Fibroblast of the conjunctiva (primary cell): Measurements from ENCODE around the gene DCAKD.
A peak's percentile ranks its signal among the peaks of the same experiment; 100 is the strongest.

Experiments
- DNase-seq: peaks from one replicate; pipeline ENCODE4 v3.0.0-alpha.2; 2010; ENCODE audit warnings: low read depth

Gene DCAKD

DNA sequence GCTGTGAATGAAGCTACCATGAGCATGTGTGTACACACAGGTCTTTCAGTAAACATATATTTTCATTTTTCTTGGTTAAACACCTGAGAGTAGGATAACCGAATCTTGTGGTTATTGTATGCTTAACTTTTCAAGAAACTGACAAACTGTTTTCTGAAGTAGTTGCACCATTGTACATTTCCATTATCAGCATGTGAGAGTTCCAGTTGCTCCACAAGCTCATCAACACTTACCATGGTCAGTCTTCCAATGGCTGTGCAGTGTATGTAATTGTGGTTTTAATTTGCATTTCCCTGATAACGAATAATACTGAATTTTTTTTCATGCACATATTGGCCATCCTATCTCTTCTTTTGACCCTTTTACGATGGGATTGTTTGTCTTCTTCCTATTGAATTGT is 52.0 kb downstream of the DCAKD start:
- DNase-seq = no peak

DNA sequence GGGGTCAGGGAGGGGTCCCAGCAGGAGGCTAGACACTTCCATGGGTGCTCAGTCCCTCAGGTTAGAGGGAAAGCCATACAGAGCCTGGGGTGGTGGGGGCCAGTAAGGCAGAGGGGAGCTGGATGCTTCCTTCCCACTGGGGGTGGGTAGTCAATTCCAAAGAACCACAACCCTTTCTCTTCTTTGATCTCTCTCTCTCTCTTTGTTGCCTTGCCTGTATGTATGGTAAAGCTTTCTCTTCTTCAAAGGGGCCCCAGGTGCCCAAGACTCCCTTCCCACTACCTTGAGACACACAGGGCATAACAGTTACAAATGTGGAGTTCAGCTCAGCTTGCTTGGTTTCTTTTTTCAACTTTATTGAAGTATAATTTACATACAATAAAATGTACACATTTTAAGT is 52.8 kb downstream of the DCAKD start:
- DNase-seq = no peak

DNA sequence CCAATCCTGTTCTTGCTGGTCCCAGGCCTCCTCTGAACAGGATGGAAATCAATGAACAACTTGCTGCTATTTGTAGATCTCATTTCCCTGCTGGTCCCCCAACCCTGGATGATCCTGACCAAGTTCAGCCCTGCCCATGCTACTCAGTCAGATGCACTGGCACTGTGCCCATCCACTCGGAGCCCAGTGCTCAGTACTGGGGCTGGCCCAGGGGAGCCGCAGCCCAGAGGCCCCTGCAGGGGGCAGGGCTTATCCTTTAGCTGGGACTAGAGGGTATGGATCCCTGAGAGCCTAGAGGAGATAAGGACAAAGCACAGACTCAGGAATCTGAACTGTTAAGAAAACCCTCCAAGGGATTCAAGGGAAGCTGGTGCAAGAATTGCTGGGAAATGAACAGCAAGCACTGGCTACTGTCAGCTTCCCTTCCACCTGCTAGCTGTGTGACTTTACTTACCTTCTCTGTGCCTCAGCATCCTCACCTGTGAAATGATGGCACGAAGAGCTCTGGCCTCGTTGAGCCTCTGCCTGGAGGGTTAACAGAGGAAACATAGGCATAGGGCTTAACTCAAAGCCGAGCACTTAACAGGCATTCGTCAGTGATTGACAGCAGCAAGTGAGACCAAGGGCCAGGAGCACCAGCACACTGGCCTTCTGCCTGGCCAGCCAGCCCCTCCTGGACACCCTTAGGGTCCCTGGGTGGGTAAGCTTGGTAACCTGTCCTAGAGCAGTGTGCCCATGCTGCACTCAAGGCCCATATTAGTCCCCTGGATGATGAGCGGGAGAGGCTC is 53.5 kb downstream of the DCAKD start:
- DNase-seq = no peak

DNA sequence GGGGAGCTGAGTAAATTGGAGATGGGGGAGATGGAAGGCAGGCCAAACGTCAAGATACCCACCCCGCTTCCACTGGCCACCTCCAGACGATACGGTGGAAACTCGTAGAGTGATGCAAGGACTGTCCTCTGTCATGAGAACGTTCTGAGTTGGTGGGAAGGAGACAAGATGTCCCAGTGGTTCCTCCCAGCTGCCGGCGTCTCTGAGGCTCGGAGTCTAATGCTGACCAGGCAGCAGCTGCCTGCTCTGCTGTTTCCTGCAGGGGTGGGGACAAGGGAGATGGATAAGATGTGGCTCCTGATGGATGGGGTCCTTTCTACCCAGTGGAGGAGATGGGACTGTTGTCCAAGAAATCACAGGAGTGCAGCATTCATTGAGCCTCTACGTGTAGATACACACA is 55.1 kb downstream of the DCAKD start:
- no peak for DNase-seq

DNA sequence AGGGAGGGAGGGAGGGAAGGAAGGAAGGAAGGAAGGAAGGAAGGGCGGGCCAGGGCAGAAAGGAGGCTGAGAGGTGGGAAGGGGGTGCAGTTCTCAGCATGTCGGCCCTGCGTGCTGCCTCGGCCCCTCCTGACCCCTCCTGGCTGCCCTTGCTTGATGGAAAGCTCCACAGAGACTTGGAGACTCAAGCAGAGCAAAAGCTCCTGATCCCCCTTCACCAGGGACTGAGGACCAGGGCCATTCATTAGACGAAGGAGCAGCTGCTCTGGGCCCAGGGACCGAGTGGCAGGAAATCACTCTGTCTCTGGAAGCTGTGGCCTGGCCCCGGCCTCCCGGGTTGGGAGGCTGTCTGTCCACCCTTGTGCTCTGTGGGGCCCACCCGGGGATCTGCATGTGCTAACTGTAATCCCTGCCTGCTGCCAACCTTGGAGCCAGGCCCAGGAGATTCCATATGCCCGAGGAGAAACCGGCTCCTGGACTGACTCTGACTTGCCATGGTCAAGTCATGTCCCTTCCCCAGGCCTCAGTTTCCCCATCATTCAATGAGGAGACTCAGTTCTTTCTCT is 55.9 kb downstream of the DCAKD start:
- DNase-seq = no peak

DNA sequence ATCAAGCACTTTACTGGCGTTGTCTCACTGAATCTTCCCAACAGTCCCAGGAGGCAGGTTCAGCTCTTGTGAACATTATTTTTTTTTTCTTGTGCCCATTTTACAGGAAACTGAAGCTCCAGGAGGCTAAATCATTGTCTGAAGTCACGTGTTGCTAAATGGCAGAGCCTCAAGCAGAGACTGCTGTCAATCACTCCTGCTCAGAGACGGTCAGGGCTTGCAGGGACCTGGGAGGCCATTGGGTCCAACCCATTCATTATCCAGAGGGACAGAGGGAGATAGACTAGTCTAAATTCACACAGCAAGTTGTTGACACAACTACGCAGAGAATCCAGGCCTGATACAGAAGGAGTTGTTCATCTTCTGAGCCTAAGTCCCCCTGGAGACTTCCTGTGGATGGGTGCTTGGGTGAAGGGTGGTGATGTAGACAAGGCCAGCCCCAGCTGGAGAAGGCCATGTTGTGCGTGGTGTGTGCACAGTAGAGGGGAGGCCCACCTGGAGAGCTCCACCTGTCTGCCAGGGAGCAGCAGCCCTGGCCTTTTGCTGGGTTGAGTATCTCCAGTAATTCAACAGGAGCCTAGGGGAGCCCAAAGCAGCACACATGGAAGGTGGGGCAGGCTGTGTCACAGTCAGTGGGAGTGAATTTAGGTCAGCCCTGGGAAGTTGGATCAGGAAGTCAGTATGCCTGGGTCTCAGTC is 59.0 kb downstream of the DCAKD start:
- DNase-seq = no peak

DNA sequence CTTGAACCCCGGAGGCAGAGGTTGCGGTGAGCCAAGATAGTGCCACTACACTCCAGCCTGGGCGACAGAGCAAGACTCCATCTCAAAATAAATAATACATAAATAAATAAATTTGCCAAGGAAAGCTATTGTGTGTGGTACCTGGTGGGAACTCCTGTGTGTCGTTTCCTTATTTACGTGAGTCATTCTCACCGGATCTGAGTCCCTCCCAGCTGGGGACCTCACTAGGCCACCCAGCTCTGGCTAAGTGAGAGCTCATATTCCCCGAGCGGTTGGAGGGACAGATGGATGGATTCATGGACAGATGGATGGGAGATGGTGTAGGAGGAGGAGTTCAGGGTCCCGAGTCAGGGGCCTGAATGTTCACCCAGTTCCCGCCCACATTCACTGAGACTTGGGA is 60.4 kb downstream of the DCAKD start:
- DNase-seq = no peak

DNA sequence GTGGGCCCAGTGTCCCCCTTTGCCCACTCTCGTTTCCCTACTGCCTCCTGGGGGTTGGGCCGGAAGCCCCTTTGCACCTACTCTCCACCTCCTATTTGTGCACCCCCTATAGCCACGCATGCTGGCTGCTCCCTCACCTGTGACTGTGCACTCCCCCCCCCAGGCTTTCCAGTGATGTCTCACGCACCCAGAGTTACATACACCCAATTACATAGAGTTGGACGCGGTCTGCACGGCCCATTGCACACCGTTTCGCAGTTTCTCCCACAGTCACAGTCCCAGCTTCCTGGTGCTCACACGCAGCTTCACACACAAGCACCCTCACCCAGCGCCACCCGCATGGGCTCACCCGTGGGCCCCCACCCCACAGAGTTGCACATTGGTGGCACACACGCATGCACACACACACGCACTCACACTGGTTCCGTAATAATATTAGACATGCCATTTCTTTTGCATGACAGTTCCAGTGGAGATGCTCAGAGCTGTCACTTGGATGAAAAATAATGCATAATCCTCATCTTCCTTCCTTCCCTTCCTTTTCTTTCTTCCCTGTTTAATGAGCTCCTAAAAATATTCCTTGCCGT is 61.8 kb downstream of the DCAKD start:
- DNase-seq = no peak

DNA sequence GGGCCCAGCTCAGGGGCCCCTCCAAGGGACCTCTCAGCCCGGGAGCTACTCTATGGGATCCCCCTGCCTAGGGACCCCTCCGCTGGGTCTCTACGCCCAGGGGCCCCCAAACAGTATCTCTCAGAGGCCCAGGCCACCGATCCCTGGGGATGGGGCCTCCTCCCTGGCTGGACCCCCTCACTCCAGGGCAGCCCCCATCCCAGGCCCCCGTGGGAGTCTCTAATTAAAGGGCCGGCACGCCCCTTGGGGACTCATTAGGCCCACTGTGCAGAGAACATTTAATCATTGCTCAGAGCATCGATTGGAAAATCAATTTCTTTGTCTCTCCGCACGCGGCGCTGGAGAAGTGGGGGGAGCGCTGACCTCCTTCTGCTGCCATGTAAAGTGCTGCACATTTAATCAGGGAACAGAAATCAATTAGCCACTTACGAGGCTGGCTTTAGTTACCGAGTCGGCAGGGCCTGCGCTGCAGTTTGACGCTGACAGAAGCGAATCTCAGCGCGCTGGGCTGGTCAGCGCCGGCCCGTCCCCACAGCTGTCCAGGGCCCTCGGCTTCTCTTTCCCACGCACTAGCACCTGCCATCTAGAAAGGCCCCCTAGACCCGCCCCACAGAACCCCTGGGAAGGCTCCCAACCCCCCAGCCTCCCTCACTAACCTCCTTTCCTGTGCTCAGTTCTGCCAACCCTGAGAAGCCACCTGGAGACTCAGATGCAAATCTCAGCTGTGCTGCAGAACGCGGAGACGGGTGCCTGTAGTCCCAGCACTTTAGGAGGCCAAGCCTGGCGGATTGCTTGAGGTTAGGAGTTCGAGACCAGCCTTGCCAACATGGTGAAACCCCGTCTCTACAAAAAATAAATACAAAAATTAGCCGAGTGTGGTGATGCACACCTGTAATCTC is 63.1 kb downstream of the DCAKD start:
- no peak for DNase-seq

DNA sequence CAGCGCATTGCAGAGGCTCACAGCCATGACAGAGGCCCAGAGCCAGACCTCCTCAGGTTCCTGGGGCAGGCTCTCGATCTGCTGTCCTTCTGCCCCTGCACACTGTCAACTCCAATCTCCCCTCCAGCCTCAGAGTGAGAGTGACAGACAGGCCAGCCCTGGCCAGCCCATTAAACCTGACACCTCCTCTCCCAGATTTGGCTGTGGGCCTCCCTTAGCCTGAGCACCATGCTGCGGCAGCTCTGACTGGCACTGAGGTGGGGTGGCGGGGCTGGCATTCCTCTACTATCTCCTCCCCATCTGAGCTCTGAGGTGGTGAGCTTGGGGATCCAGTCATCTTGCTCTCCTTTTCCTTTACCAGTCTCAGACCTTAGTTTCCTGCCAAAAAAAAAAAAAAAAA is 67.9 kb downstream of the DCAKD start:
- no peak for DNase-seq

DNA sequence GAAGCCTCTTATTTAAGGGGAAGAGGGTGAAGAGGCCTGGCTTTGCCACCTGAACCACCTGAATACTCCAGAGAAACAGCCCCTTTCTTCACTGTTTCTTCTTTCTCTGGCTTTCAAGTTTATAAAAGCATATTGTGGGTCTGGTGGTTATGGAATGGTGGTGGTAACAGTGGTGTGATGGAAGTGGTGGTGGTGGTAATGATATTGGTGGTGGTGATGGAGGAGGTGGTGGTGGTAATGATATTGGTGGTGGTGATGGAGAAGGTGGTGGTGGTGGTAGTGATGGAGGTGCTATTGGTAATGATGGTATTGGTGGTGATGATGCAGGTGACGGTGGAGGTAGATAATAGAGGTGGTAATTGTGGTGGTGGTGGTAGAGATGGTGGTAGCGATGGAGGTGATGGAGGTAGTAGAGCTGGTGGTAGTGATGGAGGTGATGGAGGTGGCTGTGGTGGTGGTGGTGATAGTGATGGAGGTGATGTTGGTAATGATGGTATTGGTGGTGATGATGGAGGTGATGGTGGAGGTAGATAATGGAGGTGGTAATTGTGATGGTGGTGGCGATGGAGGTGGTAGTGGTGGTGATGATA is 69.2 kb downstream of the DCAKD start:
- DNase-seq = no peak

DNA sequence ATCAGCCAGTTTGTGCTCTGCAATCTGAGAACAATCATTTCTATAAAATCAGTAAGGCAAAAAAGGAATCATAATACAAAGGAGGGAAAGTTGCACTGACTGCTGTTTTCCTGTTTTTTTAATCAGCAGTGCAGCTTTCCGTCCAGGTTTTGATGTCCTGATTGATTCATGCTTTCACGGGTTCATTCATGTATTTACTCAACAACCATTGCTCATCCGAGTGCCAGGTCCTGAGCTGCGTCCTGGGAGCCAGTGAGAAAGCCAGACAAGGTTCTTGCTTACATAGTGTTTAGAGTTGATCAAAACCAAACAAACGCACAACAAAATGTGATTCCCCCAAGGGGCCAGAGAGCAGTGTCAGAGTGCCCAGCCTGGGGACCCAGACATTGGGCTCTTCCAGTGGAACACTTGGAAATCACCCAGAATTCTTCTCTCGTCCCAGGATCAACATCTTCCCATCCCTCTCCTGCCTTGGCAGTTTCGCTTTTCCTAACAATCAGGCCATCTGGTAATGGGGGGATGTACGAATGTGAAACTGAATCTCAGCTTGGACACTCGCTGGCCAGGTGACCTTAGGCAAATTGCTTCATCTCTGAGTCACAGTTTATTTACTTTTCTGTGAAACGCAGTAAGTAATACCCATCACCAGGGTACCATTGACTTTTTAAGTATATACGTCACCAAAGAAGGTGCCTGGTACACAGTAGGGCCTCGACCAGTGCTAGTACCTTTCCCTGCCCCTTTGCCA is 70.0 kb downstream of the DCAKD start:
- DNase-seq = peak; percentile 57

DNA sequence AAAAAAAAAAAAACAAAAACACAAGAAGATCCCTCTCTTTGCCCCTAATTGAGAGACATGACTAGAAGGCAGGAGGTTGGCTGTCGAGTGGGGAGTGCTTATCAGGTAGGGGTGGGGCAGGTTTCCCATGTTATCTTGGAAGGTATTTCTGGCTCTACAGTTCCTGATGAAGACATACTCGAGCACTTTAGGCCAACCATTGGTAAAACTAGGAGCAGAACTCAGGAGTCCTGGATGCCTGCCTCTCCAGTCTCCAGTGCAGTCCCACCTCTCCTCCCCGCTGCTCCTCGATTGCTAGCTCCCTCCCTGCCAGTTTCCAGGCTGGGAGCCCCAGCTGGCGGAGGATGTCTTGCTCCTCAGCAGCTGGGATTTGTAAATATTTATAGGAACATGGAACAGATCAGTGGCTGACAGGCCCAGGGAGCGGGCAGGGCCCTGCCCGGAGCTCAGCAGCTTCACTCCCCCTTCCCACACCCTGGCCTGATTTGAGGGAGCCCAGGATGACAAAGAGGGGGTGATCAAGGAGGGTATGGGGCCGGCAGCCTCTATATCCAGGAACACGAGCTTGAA is 71.9 kb downstream of the DCAKD start:
- DNase-seq = no peak

DNA sequence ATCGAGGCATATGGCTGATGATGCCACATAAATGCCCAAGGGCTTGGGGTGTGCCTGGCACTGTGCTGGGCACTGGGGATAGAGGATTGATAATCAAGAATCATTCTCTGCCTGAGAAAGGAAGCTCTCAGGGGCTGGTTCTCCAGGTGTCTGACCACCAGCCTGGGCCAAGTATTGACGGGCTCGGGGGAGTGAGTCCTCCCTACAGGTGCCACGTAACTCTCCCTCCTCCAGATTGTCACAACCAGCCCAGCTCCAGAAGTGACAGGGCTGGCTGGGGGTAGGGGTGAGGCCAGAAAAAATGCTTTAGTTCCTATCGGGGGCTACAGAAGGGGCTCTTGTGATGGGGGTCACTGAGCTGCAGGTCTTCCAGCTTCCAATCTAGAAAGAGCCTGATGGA is 72.6 kb downstream of the DCAKD start:
- DNase-seq = no peak

DNA sequence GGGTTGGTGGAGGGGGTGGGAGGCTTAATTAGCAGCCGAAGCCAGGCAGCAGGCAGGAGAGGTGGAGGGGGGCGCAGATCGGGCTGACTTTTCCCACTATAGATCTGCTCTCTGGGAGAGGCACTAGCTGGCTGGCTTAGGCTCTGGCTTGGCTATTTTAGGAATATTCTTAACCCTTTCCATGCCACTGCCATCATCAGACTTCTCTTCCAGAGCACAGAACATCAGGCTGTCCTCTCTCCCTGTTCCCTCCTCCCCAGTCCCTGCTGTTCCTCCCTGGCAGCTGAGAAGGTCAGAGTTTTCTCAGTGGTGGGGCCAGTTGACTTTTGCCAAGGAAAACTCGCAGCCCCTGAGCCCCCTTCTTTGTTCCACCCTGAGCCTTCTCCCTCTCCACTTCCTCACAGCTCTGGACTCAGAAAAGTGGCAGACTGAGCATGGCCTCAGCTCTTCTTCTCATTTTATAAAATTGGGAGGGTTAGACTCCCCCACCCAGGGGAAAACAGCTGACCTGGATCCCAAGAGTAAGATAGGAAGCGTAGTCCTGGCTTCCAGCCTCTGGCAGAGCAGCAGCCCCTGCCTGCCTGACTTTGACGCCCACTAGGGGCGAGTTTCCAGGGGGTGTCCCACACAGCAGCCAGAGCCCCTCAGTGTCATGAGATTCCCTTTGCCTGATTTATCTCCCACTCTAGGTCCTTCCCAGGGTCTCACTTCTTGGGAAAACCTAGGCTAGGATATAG is 73.5 kb downstream of the DCAKD start:
- no peak for DNase-seq

DNA sequence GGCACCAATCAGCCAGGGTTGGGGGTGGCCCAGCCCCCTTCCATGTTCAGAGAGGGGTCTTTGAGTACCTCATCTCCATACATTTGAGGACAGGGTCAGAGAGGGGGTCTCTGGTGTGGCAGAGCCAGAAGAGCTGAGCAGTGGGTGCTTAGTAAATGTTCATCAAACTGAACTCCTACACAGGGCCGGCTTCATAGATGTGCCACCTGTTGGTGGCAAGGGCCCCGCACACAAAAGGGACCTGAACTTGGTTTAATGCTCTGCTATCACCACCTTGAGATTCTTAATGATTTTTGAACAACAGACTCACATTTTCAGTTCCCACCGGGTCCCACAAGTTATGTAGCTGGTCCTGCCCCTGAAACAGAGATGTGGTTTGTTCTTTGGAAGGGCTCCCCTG is 74.4 kb downstream of the DCAKD start:
- no peak for DNase-seq

DNA sequence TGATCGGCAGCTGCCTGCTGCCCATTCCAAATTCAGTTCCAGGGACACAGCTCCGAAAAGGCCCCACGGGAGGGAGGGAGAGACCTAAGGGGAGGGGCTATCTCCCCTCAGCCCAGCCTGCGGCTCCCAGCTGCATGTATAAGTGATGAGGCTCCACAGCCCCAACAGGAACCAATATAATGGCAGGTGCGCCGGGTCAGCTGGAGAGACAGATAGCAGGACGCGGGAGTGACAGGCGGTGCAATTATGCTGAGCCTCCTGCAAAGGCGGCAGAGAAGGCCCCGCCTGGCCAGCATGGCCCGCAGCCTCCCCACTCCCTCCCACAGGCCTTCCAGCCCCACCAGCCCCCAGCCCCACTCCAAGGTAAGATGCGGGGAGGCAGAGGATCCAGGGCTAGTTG is 75.2 kb downstream of the DCAKD start:
- no peak for DNase-seq
